Left renal pelvis (tissue), 4 donors: ENCODE results near the gene SLC6A16. TPM values are rescaled to one million over a fixed set of nuclear protein-coding genes. Genes with fewer than 3 reads are reported as not detected.

Experiments used
- DNase-seq, 4 donors: peaks; one replicate each; pipeline ENCODE4 v3.0.0-alpha.2; 2013; ENCODE audit warnings: low read depth in 4 of 4, low spot score in 3 of 4
- polyA plus RNA-seq, 4 donors: library from polyadenylated mRNA; unstranded; fragments of 120-200 nt; gene quantifications; one replicate each; pipeline ENCODE4 v1.2.1, GENCODE V29; 2013; ENCODE audit not compliant: insufficient read length in 4 of 4

SLC6A16 gene
- polyA plus RNA-seq, 4 donors = 1.8 to 5.1 (median 2.6) TPM

DNA sequence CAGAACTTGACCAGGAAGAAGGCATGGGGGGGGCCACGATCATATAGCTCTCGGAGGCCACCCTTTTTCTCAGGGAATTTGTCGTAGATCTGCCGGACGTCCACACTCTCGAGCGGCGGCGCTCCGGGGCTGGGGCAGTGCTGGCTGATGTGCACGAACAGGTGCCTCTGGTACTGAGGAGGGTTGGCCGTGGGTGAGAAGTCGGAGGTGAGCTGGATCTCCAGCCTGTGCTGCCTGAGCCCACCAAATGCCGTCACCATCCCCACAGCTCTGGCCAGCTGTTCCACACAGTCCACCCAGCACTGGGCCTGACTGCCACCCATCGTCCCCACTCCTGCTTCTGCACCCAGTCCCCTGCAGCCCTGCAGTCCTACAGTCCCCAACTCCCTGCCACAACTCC lies 22.2 kb upstream of the SLC6A16 start:
- no peak for DNase-seq

- no peak for DNase-seq
These were observed 19.8 kb upstream of the SLC6A16 start for GRCh38 chr19:49344505-49345423.

GRCh38 chr19:49343123-49343522 lies 18.1 kb upstream of the SLC6A16 start:
- no peak for DNase-seq

GRCh38 chr19:49342291-49342721 lies 17.3 kb upstream of the SLC6A16 start:
- DNase-seq = no peak

DNA sequence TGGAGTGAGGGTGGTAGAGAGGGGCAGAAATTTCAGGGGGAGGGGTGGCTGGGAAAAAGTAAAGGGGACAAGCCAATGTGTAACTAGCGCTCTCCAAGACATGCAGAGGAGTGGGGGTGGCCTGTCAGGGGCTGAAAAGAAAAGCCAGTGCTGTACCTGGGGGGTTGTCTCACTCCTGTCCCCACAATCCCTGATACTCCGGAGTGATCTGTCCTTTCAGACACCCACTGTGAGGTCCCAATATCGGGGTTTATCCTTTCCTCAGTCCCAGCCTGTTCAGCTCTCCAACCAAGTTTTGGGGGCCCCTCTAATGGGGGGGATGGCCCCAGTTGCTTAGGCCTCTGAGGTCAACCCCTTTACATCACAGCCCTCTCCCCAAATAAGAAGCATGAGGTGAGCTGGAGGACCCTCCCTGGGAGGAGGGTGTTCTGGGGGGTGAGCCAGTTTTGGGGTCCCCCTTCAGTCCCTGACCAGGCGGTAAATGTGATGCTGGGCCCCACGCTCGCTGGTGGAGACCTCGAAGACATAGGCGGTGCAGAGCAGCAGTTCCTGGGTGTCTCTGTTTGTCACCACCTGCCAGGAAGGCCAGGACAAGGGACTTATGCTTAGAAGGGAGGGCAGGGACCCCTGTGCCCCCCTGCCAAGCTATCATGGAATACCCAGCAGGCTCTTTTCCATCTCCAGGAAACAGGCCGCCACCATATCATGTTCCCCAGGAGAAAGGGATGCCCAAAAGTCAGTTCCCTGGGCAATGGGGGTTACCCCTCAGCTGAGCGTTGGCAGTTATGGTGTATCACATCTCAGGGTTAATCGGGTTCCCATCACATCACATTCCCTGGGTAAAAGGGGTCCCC lies 16.1 kb upstream of the SLC6A16 start:
- no peak for DNase-seq

DNA sequence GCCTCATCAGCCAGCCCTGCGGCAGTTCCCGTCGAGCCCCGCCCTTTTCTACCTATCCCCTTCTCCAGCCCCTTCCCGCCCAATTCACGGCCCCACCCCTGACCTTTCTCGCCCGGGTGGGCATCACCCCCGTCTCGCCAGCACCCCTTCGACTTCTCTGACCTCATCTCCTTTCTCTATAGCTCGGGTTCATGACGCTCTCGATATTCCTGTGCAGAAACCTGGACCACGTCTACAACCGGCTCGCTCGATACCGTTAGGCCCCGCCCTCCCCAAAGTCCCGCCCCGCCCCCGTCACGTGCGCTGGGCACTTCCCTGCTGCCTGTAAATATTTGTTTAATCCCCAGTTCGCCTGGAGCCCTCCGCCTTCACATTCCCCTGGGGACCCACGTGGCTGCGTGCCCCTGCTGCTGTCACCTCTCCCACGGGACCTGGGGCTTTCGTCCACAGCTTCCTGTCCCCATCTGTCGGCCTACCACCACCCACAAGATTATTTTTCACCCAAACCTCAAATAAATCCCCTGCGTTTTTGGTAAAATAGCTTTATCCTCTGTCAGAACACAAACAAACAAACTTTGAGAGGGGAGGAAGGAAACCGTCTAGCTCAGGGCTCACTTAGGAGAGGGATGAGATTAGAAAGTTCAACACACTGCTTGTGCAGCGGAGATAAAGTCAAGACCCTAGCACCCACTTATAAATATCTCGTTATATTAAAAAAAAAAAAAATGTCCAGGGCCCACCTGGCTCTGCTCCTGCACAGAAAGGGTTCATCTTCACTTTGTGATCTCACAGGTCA lies 15.3 kb upstream of the SLC6A16 start:
- no peak for DNase-seq

- peak in 3 of 4 donors; percentile 73 to 87 (median 78) for DNase-seq
These were observed 14.5 kb upstream of the SLC6A16 start for GRCh38 chr19:49339301-49340068.

- DNase-seq = peak in 2 of 4 donors; percentile 56 to 67
These were observed 13.8 kb upstream of the SLC6A16 start for GRCh38 chr19:49338691-49339300.

DNA sequence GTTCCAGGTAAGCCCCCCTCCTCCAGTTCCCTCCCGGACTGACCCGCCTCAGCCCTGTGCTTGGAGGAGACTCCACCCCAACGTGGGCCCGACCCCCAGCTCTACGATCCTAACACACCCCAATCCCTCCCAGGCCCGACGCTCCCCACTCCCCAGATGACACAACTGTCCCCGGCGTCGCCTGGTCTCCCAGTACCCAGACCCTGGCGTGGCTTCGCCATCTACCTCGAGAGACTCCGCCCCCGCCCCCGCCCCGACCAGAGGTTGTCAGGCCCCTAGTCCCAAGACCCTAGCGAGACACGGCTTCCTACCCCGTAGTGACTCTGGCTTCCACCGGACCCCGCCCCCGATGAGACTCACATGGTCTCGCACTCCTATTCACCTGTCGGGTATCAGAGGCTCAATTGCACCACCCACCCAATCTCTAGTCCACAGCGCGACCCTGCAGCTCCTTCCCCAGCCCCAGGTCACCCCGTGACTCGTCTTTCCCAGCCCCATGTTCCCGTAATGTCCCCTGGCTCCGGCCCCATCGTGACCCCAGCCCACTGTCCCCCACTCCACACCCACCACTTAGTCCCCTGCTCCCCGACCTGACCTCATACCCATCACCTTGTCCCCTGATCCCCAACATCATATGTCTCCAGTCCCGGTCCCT lies 13.2 kb upstream of the SLC6A16 start:
- no peak for DNase-seq

DNA sequence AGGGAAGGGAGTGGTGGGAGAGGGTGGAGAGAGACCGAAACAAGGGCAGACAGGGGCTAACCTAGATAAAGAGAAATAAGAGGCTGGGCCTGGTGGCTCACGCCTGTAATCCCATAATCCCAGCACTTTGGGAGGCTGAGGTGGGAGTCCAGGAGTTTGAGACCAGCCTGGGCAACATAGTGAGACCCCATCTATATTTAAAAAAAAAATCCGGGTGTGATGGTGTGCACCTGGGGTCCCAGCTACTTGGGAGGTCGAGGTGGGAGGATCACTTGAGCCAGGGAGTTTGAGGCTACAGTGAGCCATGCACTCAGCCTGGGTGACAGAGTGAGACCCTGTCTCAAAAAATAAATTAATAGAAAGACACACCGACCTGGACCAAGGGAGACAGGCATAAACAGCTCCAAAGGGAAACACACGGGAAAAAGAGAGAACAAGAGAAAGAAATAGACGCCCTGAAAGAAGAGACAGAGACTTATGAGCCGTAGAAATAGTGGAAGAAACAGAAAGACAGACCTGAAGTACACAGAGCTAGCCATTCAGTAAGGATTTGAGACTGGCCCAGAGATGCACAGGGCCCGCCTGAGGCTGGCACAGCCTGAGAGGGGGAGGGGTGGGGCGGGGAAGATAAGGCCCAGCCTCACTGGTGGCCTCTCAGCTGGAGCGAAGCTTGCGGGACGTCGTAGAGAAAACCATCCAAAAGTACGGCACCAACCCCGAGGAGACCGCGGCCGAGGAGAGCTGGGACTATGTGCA lies 12.5 kb upstream of the SLC6A16 start:
- no peak for DNase-seq

- no peak for DNase-seq
These were observed 11.7 kb upstream of the SLC6A16 start for GRCh38 chr19:49336482-49337266.

GRCh38 chr19:49335784-49336481 lies 10.9 kb upstream of the SLC6A16 start:
- DNase-seq = no peak

DNA sequence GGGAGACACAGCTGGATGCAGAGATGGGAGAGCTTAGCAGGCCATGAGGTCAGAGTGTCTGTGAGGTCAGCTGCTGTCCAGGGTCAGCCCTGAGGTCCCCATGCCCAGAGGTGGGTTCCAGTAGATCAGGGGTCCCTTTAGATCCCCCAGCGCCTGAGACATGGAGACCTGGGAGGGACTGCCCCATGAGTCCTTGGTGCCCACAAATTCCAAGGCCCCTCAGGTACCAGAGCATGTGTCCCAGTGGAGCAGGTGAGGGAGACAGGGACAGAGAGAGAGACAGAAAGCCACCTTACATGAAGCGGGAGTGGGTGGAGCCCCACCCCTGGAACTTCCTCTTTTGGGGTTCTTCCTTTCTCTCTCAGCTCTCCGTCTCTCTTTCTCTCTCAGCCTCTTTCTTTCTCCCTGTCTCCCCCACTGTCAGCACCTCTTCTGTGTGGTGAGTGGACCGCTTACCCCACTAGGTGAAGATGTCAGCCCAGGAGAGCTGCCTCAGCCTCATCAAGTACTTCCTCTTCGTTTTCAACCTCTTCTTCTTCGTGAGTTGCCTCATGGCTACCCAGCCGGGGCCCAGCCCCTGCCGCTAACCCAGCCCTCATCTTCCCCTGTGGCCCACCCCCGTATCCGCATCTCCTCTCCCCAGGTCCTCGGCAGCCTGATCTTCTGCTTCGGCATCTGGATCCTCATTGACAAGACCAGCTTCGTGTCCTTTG lies 10.2 kb upstream of the SLC6A16 start, which contains the start of gene CD37:
Gene CD37 (plus strand): TSS at position 336 of the 713 bp plus-strand sequence. CDS start 135 bp downstream, at position 471.
- no peak for DNase-seq

DNA sequence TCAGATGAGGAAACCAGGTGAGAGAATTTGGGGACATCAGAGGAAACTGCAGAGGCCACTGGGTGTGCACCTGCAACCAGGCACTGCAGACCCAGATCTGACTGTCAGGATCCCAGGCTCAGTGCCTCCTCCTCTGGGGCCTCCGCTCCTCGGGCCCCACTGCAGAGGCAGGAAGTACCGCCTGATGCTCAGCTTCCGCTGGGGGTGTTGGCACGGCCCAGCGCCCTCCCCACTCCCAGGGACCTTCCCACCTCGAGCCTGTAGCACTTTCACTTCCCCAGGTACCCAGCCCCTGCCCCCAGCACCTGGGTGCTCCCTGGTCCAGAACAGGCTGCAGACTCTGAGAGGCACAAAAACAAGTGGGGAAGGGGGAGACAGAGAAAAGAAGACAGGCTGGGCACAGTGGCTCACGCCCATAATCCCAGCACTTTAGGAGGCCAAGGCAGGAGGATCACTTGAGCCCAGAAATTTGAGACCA lies 8.9 kb upstream of the SLC6A16 start:
- DNase-seq = no peak

DNA sequence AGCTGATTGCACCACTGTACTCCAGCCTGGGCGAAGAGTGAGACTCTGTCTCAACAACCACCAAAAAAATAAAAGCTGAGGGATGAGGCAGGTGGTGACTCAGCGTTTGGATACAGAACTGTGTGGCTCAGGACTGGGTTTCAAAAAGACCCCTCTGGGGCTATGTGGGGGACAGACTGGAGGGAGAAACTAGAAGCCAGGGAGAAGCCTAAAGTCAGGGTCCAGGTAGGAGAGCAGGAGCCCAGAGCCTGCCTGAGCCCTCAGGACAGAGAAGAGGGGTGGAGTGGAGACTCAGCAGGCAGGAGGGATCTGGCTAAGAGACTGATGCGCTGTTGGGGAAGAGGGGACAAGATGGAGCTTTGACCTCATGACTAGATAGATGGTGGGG lies 8.4 kb upstream of the SLC6A16 start:
- no peak for DNase-seq
